H1 (cell line): ENCODE results near the gene KCTD16. TPM values are rescaled to one million over a fixed set of nuclear protein-coding genes. Genes with fewer than 3 reads are reported as not detected.

Experiments used
- CTCF ChIA-PET: fragments of 300-600 bp; sonication (Branson Sonifier 250); formaldehyde crosslinking; loops from one replicate; lab custom pipeline; 2021; ENCODE audit not compliant: partially characterized antibody; lab: Charles Lee
- POLR2A ChIA-PET: fragments of 300-600 bp; sonication (Branson Sonifier 250); formaldehyde crosslinking; loops from one replicate; lab custom pipeline; 2021; ENCODE audit warnings: inconsistent platforms; ENCODE audit not compliant: partially characterized antibody; lab: Charles Lee
- DNase-seq, 2 experiments: peaks; one replicate each; pipeline versions ENCODE4 v3.0.0 to v3.0.0-alpha.2; 2010 to 2022; ENCODE audit warnings: low spot score in 2 of 2, low read depth in 1 of 2, mixed read lengths in 1 of 2
- FAIRE-seq: peaks from 2 replicates; lab custom pipeline; 2011; peaks lifted over from hg19 to GRCh38; lab: Jason Lieb, UNC
- H2AFZ ChIP-seq: 2 replicates; pipeline ENCODE4 v1.8.1; 2012; ENCODE audit warnings: low read length, inconsistent platforms
- H2AK5ac ChIP-seq: 2 replicates; pipeline ENCODE4 v1.6.1; 2013; ENCODE audit warnings: low read depth, low read length
- H2BK120ac ChIP-seq: replicated peaks from 2 replicates; pipeline ENCODE3; 2013; ENCODE audit warnings: low read depth, low read length, inconsistent platforms
- H2BK12ac ChIP-seq: 2 replicates; pipeline ENCODE4 v1.6.1; 2013; ENCODE audit warnings: low read depth, low read length
- H2BK15ac ChIP-seq: 2 replicates; pipeline ENCODE4 v1.6.1; 2013; ENCODE audit warnings: low read length
- H2BK20ac ChIP-seq: 2 replicates; pipeline ENCODE4 v1.6.1; 2013; ENCODE audit warnings: low read length
- H2BK5ac ChIP-seq: 2 replicates; pipeline ENCODE4 v1.6.1; 2013; ENCODE audit warnings: low read depth, low read length
- H3K14ac ChIP-seq: 2 replicates; pipeline ENCODE4 v1.6.1; 2013; ENCODE audit warnings: inconsistent platforms; ENCODE audit not compliant: insufficient read length
- H3K18ac ChIP-seq: 2 replicates; pipeline ENCODE4 v1.6.1; 2013; ENCODE audit warnings: low read length; ENCODE audit errors: extremely low read depth
- H3K23ac ChIP-seq: 2 replicates; pipeline ENCODE4 v1.6.1; 2013; ENCODE audit warnings: inconsistent platforms; ENCODE audit not compliant: insufficient read length
- H3K23me2 ChIP-seq: 2 replicates; pipeline ENCODE4 v1.6.1; 2013; ENCODE audit warnings: low read depth, low read length
- H3K27ac ChIP-seq: 2 replicates; pipeline ENCODE4 v1.6.1; 2011; ENCODE audit warnings: low read depth, low read length, inconsistent platforms
- H3K27me3 ChIP-seq, 4 experiments: replicated peaks in 1 of 4; 1 replicate in 1 of 4; 2 replicates in 3 of 4; pipeline versions ENCODE4 v1.6.1 to v1.8.1; 2011 to 2013; ENCODE audit warnings: low read length in 3 of 4, mild to moderate bottlenecking in 3 of 4, inconsistent platforms in 2 of 4, mixed read lengths in 2 of 4, moderate library complexity in 1 of 4; ENCODE audit not compliant: control insufficient read depth in 3 of 4, insufficient read depth in 3 of 4; ENCODE audit errors: extremely low read depth in 1 of 4
- H3K36me3 ChIP-seq, 4 experiments: 2 replicates each; pipeline versions ENCODE4 v1.6.1 to v1.8.1; 2011 to 2013; ENCODE audit warnings: mild to moderate bottlenecking in 4 of 4, low read length in 3 of 4, moderate library complexity in 2 of 4, control low read depth in 1 of 4, inconsistent platforms in 1 of 4; ENCODE audit not compliant: insufficient read depth in 4 of 4, control insufficient read depth in 2 of 4
- H3K4ac ChIP-seq: replicated peaks from 2 replicates; pipeline ENCODE3; 2013; ENCODE audit warnings: low read length, low read depth, mixed read lengths, inconsistent platforms; ENCODE audit not compliant: insufficient read length
- H3K4me1 ChIP-seq, 4 experiments: replicated peaks in 1 of 4; 1 replicate in 1 of 4; 2 replicates in 3 of 4; pipeline versions ENCODE4 v1.6.1 to v1.8.1; 2011 to 2013; ENCODE audit warnings: low read length in 3 of 4, inconsistent platforms in 2 of 4, mixed read lengths in 1 of 4; ENCODE audit not compliant: insufficient read depth in 4 of 4, control insufficient read depth in 3 of 4
- H3K4me2 ChIP-seq, 2 experiments: 2 replicates each; pipeline versions ENCODE4 v1.6.1 to v1.8.1; 2011 to 2013; ENCODE audit warnings: low read depth in 2 of 2, low read length in 2 of 2, control low read depth in 1 of 2, inconsistent platforms in 1 of 2, mild to moderate bottlenecking in 1 of 2; ENCODE audit not compliant: insufficient read depth in 1 of 2
- H3K4me3 ChIP-seq, 4 experiments: fragments of 200-600, 300-600 bp in 1 of 4; sonication (generic), shearing (Covaris generic), sonication (Bioruptor Twin) in 1 of 4; 2 replicates each; pipeline versions ENCODE4 v1.5.1 to v1.8.1; 2011 to 2016; ENCODE audit warnings: low read length in 4 of 4, low read depth in 3 of 4, control low read depth in 2 of 4, inconsistent platforms in 2 of 4, mild to moderate bottlenecking in 2 of 4, mixed read lengths in 1 of 4, moderate library complexity in 1 of 4; ENCODE audit not compliant: insufficient read depth in 2 of 4; ENCODE audit errors: extremely low read depth in 1 of 4
- H3K56ac ChIP-seq: replicated peaks from 2 replicates; pipeline ENCODE3; 2013; ENCODE audit warnings: low read depth, mild to moderate bottlenecking, mixed read lengths, low read length, inconsistent platforms; ENCODE audit not compliant: insufficient read length
- H3K79me1 ChIP-seq: 2 replicates; pipeline ENCODE4 v1.6.1; 2013; ENCODE audit warnings: low read depth, low read length, control low read depth
- H3K79me2 ChIP-seq, 2 experiments: 2 replicates each; pipeline versions ENCODE4 v1.6.1 to v1.8.1; 2012 to 2013; ENCODE audit warnings: low read length in 2 of 2, mild to moderate bottlenecking in 2 of 2, inconsistent platforms in 1 of 2; ENCODE audit not compliant: insufficient read depth in 2 of 2, control insufficient read depth in 1 of 2
- H3K9ac ChIP-seq, 4 experiments: replicated peaks in 1 of 4; 1 replicate in 1 of 4; 2 replicates in 3 of 4; pipeline versions ENCODE4 v1.6.1 to v1.8.1; 2011 to 2013; ENCODE audit warnings: low read depth in 3 of 4, low read length in 3 of 4, control low read depth in 2 of 4, mild to moderate bottlenecking in 2 of 4, moderate library complexity in 2 of 4, inconsistent platforms in 1 of 4; ENCODE audit errors: extremely low read depth in 1 of 4
- H3K9me3 ChIP-seq, 2 experiments: 2 replicates each; pipeline versions ENCODE4 v1.6.1 to v1.8.1; 2012 to 2013; ENCODE audit warnings: mild to moderate bottlenecking in 2 of 2, moderate library complexity in 2 of 2, control low read depth in 1 of 2, inconsistent platforms in 1 of 2, low read depth in 1 of 2, low read length in 1 of 2, mixed read lengths in 1 of 2; ENCODE audit not compliant: insufficient read depth in 2 of 2
- H4K20me1 ChIP-seq, 2 experiments: replicated peaks in 1 of 2; 2 replicates each; pipeline versions ENCODE3 to v1.8.1; 2011 to 2013; ENCODE audit warnings: inconsistent platforms in 2 of 2, low read length in 2 of 2, mild to moderate bottlenecking in 1 of 2; ENCODE audit not compliant: insufficient read depth in 2 of 2, control insufficient read depth in 1 of 2
- H4K5ac ChIP-seq: 2 replicates; pipeline ENCODE4 v1.6.1; 2013; ENCODE audit warnings: low read length, low read depth, mixed read lengths, inconsistent platforms; ENCODE audit not compliant: insufficient read length
- H4K8ac ChIP-seq: 2 replicates; pipeline ENCODE4 v1.8.0; 2013; ENCODE audit warnings: mild to moderate bottlenecking, moderate library complexity, low read length, inconsistent platforms; ENCODE audit not compliant: insufficient read depth; ENCODE audit errors: extremely low read depth
- H4K91ac ChIP-seq: replicated peaks from 2 replicates; pipeline ENCODE3; 2013; ENCODE audit warnings: low read length, mixed read lengths, inconsistent platforms; ENCODE audit not compliant: insufficient read length
- BACH1 ChIP-seq: IDR thresholded peaks from 2 replicates; pipeline ENCODE4 v1.6.1; 2012; ENCODE audit warnings: low read length, improper control_type of control experiment
- E2F6 ChIP-seq: IDR thresholded peaks from 2 replicates; pipeline ENCODE4 v1.6.1; 2012; ENCODE audit warnings: inconsistent platforms
- EGR1 ChIP-seq: IDR thresholded peaks from 2 replicates; pipeline ENCODE4 v1.6.1; 2011; ENCODE audit warnings: low read depth, low read length, borderline replicate concordance
- POU5F1 ChIP-seq: IDR thresholded peaks from 2 replicates; pipeline ENCODE4 v1.6.1; 2011; ENCODE audit warnings: low read depth, mild to moderate bottlenecking, low read length, moderate library complexity
- RFX5 ChIP-seq: IDR thresholded peaks from 2 replicates; pipeline ENCODE4 v1.6.1; 2011; ENCODE audit warnings: low read depth, low read length, improper control_type of control experiment, borderline replicate concordance
- WGBS, 2 experiments: shearing (Covaris generic) in 1 of 2; methylation state at CpG; one replicate each; pipeline versions ENCODE4 v1.1.6 to v1.1.7; 2013 to 2015; ENCODE audit warnings: low lambda C conversion rate in 2 of 2, mixed read lengths in 2 of 2, inconsistent platforms in 1 of 2, low coverage in 1 of 2, missing lambda C conversion rate in 1 of 2; ENCODE audit not compliant: insufficient replicate concordance in 2 of 2, insufficient coverage in 1 of 2, insufficient read length in 1 of 2; ENCODE audit errors: extremely low coverage in 1 of 2, missing lambda C conversion rate in 1 of 2; 5-methylcytosine and 5-hydroxymethylcytosine counted together
- polyA plus RNA-seq, 7 experiments: library from polyadenylated mRNA; depleted of rRNA in 3 of 7; stranded (reverse) in 5 of 7; unstranded in 2 of 7; fragments of >200 nt in 5 of 7; fragments of 200-250 nt in 2 of 7; gene quantifications; 1 replicate in 5 of 7; 2 replicates in 1 of 7; 4 replicates in 1 of 7; pipeline versions ENCODE4 v1.2.1 to v1.2.3, GENCODE V29; 2011 to 2013; ENCODE audit warnings: missing spikeins in 2 of 7, mixed read lengths in 2 of 7
- total RNA-seq: library from RNA; stranded (reverse); fragmentation: NEBNext Ultra II Directional; extraction: Animal tissue kit (Norgen Biotek cat#: 25700); gene quantifications from 2 replicates; pipeline ENCODE4 v1.2.1, GENCODE V29; 2021

Gene KCTD16
- total and polyA plus RNA-seq, 2 of the 8 experiments (the other 6 are each of a cell fraction or from before 2014, with no cell fraction given) = 0.03 to 0.24 TPM

- H3K4me1 ChIP-seq = peaks cover 0 to 3% (median 0%) of the 10 kb centered on the region in 4 experiments; a peak in 1 of 7 replicates
- H3K79me2 ChIP-seq = no peaks in the 10 kb centered on the region
- H3K27me3 ChIP-seq = no peaks in the 10 kb centered on the region
- H3K4ac ChIP-seq = no peak overlapping the region
- no peak overlapping the region for H4K8ac ChIP-seq
- no peak for TF ChIP-seq E2F6
- TF ChIP-seq POU5F1 = no peak
- TF ChIP-seq EGR1 = no peak
- TF ChIP-seq RFX5 = no peak
- TF ChIP-seq BACH1 = no peak
- no peak overlapping the region for H3K9ac ChIP-seq
- no peak overlapping the region for H2BK120ac ChIP-seq
- H3K14ac ChIP-seq = no peak overlapping the region
- DNase-seq = no peak
- no peaks in the 10 kb centered on the region for H3K79me1 ChIP-seq
- ChIA-PET CTCF (interaction anchor here (1.9 kb wide), 1 partner anchor 41 kb away, joined by 4 read pairs; no protein-coding TSS in a partner anchor), POLR2A (no interaction called here)
- no peaks in the 10 kb centered on the region for H4K20me1 ChIP-seq
- no peak overlapping the region for H2AK5ac ChIP-seq
- H3K23me2 ChIP-seq = no peaks in the 10 kb centered on the region
- no peak overlapping the region for H2BK20ac ChIP-seq
- no peak overlapping the region for H3K27ac ChIP-seq
- H2AFZ ChIP-seq = no peak overlapping the region
- no peak overlapping the region for H2BK15ac ChIP-seq
- no peak overlapping the region for H4K91ac ChIP-seq
- no peak overlapping the region for H4K5ac ChIP-seq
- H3K36me3 ChIP-seq = no peaks in the 10 kb centered on the region
- H3K56ac ChIP-seq = no peak overlapping the region
- no peak overlapping the region for H3K4me3 ChIP-seq
- H3K9me3 ChIP-seq = no peaks in the 10 kb centered on the region
- WGBS, 2 experiments = 92% methylated on average over 2 of the region's 2 CpGs; no CpG with 5 or more reads in 1 of the 2 experiments
- FAIRE-seq = no peak
- H2BK12ac ChIP-seq = no peak overlapping the region
- H3K23ac ChIP-seq = no peak overlapping the region
- no peak overlapping the region for H3K4me2 ChIP-seq
- no peak overlapping the region for H3K18ac ChIP-seq
- no peak overlapping the region for H2BK5ac ChIP-seq
These were observed 113.4 kb downstream of the KCTD16 start for GRCh38 chr5:144284036-144284435.
